GM21717 (cell line): ENCODE measurements around the gene DIP2C.
"Not testable (repeated sequence)": the region's sequence is repeated elsewhere in the genome, so short reads cannot be mapped to it uniquely, and the experiment has no call there.

Experiments
- ATAC-seq: cut with Tn5 transposase; IDR thresholded peaks from one replicate; pipeline ENCODE4 v1.9.1; 2021; ENCODE audit warnings: mild to moderate bottlenecking, moderate library complexity; ENCODE audit not compliant: unreplicated experiment

DIP2C gene

GRCh38 chr10:525565-526315 lies 163.7 kb downstream of the DIP2C start:
- ATAC-seq: no peak

- ATAC-seq: no peak
These were observed 165.5 kb downstream of the DIP2C start for GRCh38 chr10:523925-524324.

- ATAC-seq: no peak
These were observed 167.1 kb downstream of the DIP2C start for GRCh38 chr10:522350-522749.

GRCh38 chr10:521261-522250 lies 167.9 kb downstream of the DIP2C start:
- ATAC-seq: no peak

GRCh38 chr10:520402-520787 lies 169.1 kb downstream of the DIP2C start:
- no peak for ATAC-seq

- no peak for ATAC-seq
These were observed 169.6 kb downstream of the DIP2C start for GRCh38 chr10:519716-520401.

GRCh38 chr10:519055-519715 lies 170.3 kb downstream of the DIP2C start:
- no peak for ATAC-seq

GRCh38 chr10:517872-518475 lies 171.5 kb downstream of the DIP2C start:
- ATAC-seq: no peak

GRCh38 chr10:517241-517830 lies 172.1 kb downstream of the DIP2C start:
- ATAC-seq: no peak

- no peak for ATAC-seq
These were observed 172.7 kb downstream of the DIP2C start for GRCh38 chr10:516764-517163.

GRCh38 chr10:515674-516073 lies 173.8 kb downstream of the DIP2C start:
- no peak for ATAC-seq

GRCh38 chr10:514137-514671 lies 175.3 kb downstream of the DIP2C start:
- ATAC-seq: no peak

- ATAC-seq: no peak
These were observed 176.1 kb downstream of the DIP2C start for GRCh38 chr10:513393-513792.

GRCh38 chr10:512661-513060 lies 176.8 kb downstream of the DIP2C start:
- not testable (repeated sequence) for ATAC-seq

GRCh38 chr10:511849-512191 lies 177.6 kb downstream of the DIP2C start:
- ATAC-seq: no peak

- peak; percentile 57 for ATAC-seq
These were observed 178.2 kb downstream of the DIP2C start for GRCh38 chr10:511101-511848.

- ATAC-seq: no peak
These were observed 179.0 kb downstream of the DIP2C start for GRCh38 chr10:510415-510881.

- no peak for ATAC-seq
These were observed 179.9 kb downstream of the DIP2C start for GRCh38 chr10:509361-510102.
